ENCODE data around the gene MRPL4.
"Not testable (repeated sequence)": the region's sequence is repeated elsewhere in the genome, so short reads cannot be mapped to it uniquely, and the experiment has no call there.

Gene MRPL4

DNA sequence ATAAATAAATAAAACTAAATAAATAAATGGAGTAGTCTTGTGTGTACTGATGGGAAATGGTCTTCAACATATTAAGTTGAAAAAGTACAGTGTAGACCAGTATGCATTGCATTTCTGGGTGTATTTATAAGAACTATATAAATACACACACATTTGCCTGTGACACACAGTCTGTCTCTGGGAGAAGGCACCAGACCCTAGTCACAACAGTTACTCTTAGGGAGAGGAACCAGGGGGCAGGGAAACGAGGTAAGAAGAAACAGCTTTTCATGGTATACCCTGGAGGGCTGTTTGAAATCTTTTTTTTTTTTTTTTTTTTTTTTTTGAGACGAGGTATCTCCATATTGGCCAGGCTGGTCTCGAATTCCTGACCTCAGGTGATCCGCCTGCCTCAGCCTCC is 18.1 kb upstream of the MRPL4 start:
- Mint-ChIP-seq H3K9me3 (no peaks in the 10 kb centered on the region), H3K36me3 (ENCODE audit: insufficient read depth) (peaks cover 13% of the 10 kb centered on the region), H3K4me3 (no peak overlapping the region), H3K4me1 (peaks cover 19% of the 10 kb centered on the region), H3K27me3 (no peaks in the 10 kb centered on the region), H3K27ac (ENCODE audit: low read depth) (no peak overlapping the region)
- ATAC-seq (replicated peaks; ENCODE audit: extremely low read depth, poor library complexity, severe bottlenecking): no peak
- no peak for DNase-seq (ENCODE audit: low spot score in 2 of 2)

- peak overlapping the region; percentile 94 for H3K4me3 Mint-ChIP-seq
- DNase-seq (ENCODE audit: low spot score in 2 of 2) (no peak), ATAC-seq (replicated peaks; ENCODE audit: extremely low read depth, poor library complexity, severe bottlenecking) (no peak)
- peak overlapping the region; percentile 100 for H3K27ac Mint-ChIP-seq (ENCODE audit: low read depth)
- no peaks in the 10 kb centered on the region for H3K9me3 Mint-ChIP-seq
- peaks cover 11% of the 10 kb centered on the region for H3K36me3 Mint-ChIP-seq (ENCODE audit: insufficient read depth)
- no peaks in the 10 kb centered on the region for H3K27me3 Mint-ChIP-seq
- peaks cover 10% of the 10 kb centered on the region for H3K4me1 Mint-ChIP-seq
These were observed 17.0 kb upstream of the MRPL4 start for GRCh38 chr19:10235003-10235402.

- not testable (repeated sequence) for ATAC-seq (replicated peaks; ENCODE audit: extremely low read depth, poor library complexity, severe bottlenecking); H3K27me3 Mint-ChIP-seq; H3K9me3 Mint-ChIP-seq; H3K36me3 Mint-ChIP-seq (ENCODE audit: insufficient read depth); DNase-seq (ENCODE audit: low spot score in 2 of 2); H3K4me1 Mint-ChIP-seq
- Mint-ChIP-seq H3K4me3 (peak overlapping the region; percentile 94), H3K27ac (ENCODE audit: low read depth) (peak overlapping the region; percentile 100)
These were observed 16.6 kb upstream of the MRPL4 start for GRCh38 chr19:10235409-10235808.

- Mint-ChIP-seq H3K27ac (ENCODE audit: low read depth) (no peak overlapping the region), H3K4me3 (no peak overlapping the region), H3K27me3 (no peaks in the 10 kb centered on the region), H3K4me1 (peaks cover 10% of the 10 kb centered on the region), H3K36me3 (ENCODE audit: insufficient read depth) (peaks cover 1% of the 10 kb centered on the region), H3K9me3 (no peaks in the 10 kb centered on the region)
- ATAC-seq (replicated peaks; ENCODE audit: extremely low read depth, poor library complexity, severe bottlenecking) (no peak), DNase-seq (ENCODE audit: low spot score in 2 of 2) (no peak)
These were observed 14.3 kb upstream of the MRPL4 start for GRCh38 chr19:10237702-10238101.

DNA sequence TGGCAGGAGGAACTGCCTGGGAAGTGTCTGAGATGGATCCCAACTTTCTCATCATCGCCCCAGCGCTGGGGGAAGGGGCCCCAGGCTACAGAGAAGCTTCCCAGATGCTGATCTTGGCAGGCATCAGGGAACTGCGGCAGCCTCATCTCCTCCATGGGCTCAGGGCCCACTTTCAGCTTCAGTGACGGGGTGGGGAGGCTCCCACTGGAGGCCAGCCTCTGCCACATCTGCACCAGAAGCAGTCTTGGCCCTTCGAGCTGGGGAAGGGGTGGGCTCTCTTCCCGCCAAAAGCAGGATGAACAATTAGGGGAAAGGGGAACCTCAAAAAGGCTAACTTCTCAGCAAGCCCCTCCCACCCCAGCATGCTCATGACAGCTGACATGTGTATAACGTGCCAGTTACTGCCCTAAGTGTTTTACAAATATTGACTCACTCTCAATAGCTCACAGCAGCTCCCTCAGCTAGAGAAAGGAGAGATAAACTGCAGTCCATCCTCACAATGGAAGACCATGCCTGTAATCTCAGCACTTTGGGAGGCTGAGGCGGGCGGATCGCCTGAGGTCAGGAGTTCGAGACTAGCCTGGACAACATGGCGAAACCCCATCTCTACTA is 13.7 kb upstream of the MRPL4 start:
- Mint-ChIP-seq H3K9me3 (no peaks in the 10 kb centered on the region), H3K4me3 (no peak overlapping the region), H3K36me3 (ENCODE audit: insufficient read depth) (peaks cover 1% of the 10 kb centered on the region), H3K4me1 (peaks cover 10% of the 10 kb centered on the region), H3K27ac (ENCODE audit: low read depth) (no peak overlapping the region), H3K27me3 (no peaks in the 10 kb centered on the region)
- DNase-seq (ENCODE audit: low spot score in 2 of 2) (no peak), ATAC-seq (replicated peaks; ENCODE audit: extremely low read depth, poor library complexity, severe bottlenecking) (no peak)

DNA sequence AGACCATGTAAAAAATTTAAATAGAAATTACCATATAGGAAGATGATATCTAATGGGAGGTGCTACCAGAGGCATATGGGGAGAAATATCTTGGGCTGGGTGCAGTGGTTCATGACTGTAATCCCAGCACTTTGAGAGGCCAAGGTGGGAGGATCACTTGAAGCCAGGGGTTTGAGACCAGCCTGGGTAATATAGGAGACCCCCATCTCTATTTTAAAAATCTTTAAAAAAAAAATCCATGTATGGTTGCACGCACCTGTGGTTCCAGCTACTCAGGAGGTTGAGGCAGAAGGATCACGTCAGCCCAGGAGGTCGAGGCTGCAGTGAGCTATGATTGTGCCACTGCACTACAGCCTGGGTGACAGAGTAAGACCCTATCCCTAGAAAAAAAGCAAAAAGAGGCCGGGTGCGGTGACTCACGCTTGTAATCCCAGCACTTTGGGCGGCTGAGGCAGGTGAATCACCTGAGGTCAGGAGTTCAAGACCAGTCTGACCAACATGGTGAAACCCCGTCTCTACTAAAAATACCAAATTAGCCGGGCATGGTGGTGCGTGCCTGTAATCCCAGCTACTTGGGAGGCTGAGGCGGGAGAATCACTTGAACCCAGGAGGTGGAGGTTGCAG is 10.1 kb upstream of the MRPL4 start:
- H3K27ac Mint-ChIP-seq (ENCODE audit: low read depth); H3K36me3 Mint-ChIP-seq (ENCODE audit: insufficient read depth); DNase-seq (ENCODE audit: low spot score in 2 of 2); H3K4me3 Mint-ChIP-seq; H3K27me3 Mint-ChIP-seq; H3K4me1 Mint-ChIP-seq; H3K9me3 Mint-ChIP-seq; ATAC-seq (replicated peaks; ENCODE audit: extremely low read depth, poor library complexity, severe bottlenecking): not testable (repeated sequence)

DNA sequence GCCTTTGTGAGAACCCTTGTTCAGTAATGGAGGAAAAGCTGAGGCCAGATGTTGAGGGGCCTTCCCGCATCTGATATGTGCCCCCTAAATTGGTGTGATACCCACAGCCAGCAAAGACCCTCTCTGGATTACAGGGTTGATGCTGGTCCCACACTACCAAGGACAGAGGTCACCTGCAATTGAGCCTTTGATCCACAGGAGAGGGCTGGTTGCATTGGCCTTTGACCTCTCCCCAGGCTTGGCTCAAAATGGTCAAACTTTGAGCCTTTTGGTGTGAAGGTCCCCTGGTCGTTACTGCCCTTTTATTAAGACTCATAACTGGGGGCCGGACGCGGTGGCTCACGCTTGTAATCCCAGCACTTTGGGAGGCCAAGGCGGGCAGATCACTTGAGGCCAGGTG is 8.4 kb upstream of the MRPL4 start:
- DNase-seq (ENCODE audit: low spot score in 2 of 2) (no peak), ATAC-seq (replicated peaks; ENCODE audit: extremely low read depth, poor library complexity, severe bottlenecking) (no peak)
- Mint-ChIP-seq H3K27ac (ENCODE audit: low read depth) (no peak overlapping the region), H3K4me1 (no peaks in the 10 kb centered on the region), H3K27me3 (no peaks in the 10 kb centered on the region), H3K9me3 (no peaks in the 10 kb centered on the region), H3K36me3 (ENCODE audit: insufficient read depth) (no peaks in the 10 kb centered on the region), H3K4me3 (no peak overlapping the region)

GRCh38 chr19:10245189-10245939 is 6.7 kb upstream of the MRPL4 start:
- Mint-ChIP-seq H3K4me3 (no peak overlapping the region), H3K27me3 (no peaks in the 10 kb centered on the region), H3K4me1 (no peaks in the 10 kb centered on the region), H3K36me3 (ENCODE audit: insufficient read depth) (peaks cover 1% of the 10 kb centered on the region), H3K27ac (ENCODE audit: low read depth) (no peak overlapping the region), H3K9me3 (no peaks in the 10 kb centered on the region)
- ATAC-seq (replicated peaks; ENCODE audit: extremely low read depth, poor library complexity, severe bottlenecking) (no peak), DNase-seq (ENCODE audit: low spot score in 2 of 2) (no peak)

- no peak for ATAC-seq (replicated peaks; ENCODE audit: extremely low read depth, poor library complexity, severe bottlenecking)
- Mint-ChIP-seq H3K27ac (ENCODE audit: low read depth) (no peak overlapping the region), H3K36me3 (ENCODE audit: insufficient read depth) (peaks cover 2% of the 10 kb centered on the region), H3K4me1 (no peaks in the 10 kb centered on the region), H3K27me3 (no peaks in the 10 kb centered on the region), H3K4me3 (no peak overlapping the region), H3K9me3 (no peaks in the 10 kb centered on the region)
- DNase-seq (ENCODE audit: low spot score in 2 of 2): no peak
These were observed 5.5 kb upstream of the MRPL4 start for GRCh38 chr19:10246511-10246910.

DNA sequence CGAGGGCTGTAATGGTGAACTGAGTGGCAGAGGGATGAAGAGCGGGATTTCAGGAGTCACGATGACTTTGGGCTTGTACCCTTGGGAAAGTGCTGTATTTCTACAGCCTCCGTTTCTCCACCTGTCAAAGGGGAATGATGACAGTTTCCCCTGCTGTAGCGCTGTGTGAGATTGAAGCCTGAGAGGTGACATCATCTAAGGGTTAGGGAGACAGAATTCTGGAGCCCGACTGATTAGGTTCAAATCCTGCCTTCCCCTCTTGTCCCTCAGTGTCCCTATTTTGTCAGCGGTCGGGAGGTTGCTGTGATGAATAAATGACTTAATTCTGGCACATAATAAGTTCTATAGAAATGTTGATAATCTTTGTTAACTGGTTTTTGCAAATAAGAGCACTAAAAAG is 693 bp downstream of the MRPL4 start:
- no peaks in the 10 kb centered on the region for H3K9me3 Mint-ChIP-seq
- H3K4me3 Mint-ChIP-seq: peak overlapping the region; percentile 97
- DNase-seq (ENCODE audit: low spot score in 2 of 2): no peak
- H3K4me1 Mint-ChIP-seq: peaks cover 13% of the 10 kb centered on the region
- peaks cover 30% of the 10 kb centered on the region for H3K36me3 Mint-ChIP-seq (ENCODE audit: insufficient read depth)
- ATAC-seq (replicated peaks; ENCODE audit: extremely low read depth, poor library complexity, severe bottlenecking): no peak
- peak overlapping the region; percentile 97 for H3K27ac Mint-ChIP-seq (ENCODE audit: low read depth)
- H3K27me3 Mint-ChIP-seq: no peaks in the 10 kb centered on the region

DNA sequence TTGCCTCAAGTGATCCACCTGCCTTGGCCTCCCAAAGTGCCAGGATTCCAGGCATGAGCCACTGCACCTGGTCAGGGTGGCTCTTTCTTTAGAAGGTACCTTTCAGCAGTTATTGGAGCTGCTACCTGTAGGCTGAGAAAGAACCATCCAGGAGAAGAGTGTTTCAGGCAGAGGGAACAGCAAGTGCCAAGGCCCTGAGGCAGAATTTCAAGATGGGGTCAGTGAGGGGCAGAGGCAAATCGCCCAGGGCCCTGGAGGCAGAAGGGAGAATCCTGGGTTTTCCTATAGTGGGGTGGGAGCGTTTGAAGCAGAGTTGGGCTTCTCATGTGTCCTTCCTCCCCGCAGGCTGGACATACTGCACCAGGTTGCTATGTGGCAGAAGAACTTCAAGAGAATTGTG is 2.2 kb downstream of the MRPL4 start:
- no peaks in the 10 kb centered on the region for H3K27me3 Mint-ChIP-seq
- peaks cover 35% of the 10 kb centered on the region for H3K36me3 Mint-ChIP-seq (ENCODE audit: insufficient read depth)
- ATAC-seq (replicated peaks; ENCODE audit: extremely low read depth, poor library complexity, severe bottlenecking): no peak
- no peaks in the 10 kb centered on the region for H3K9me3 Mint-ChIP-seq
- H3K4me3 Mint-ChIP-seq: no peak overlapping the region
- DNase-seq (ENCODE audit: low spot score in 2 of 2): no peak
- peaks cover 13% of the 10 kb centered on the region for H3K4me1 Mint-ChIP-seq
- no peak overlapping the region for H3K27ac Mint-ChIP-seq (ENCODE audit: low read depth)

- no peaks in the 10 kb centered on the region for H3K27me3 Mint-ChIP-seq
- no peaks in the 10 kb centered on the region for H3K9me3 Mint-ChIP-seq
- H3K4me1 Mint-ChIP-seq: peaks cover 13% of the 10 kb centered on the region
- peaks cover 33% of the 10 kb centered on the region for H3K36me3 Mint-ChIP-seq (ENCODE audit: insufficient read depth)
- ATAC-seq (replicated peaks; ENCODE audit: extremely low read depth, poor library complexity, severe bottlenecking) (no peak), DNase-seq (ENCODE audit: low spot score in 2 of 2) (no peak)
- H3K4me3 Mint-ChIP-seq: no peak overlapping the region
- no peak overlapping the region for H3K27ac Mint-ChIP-seq (ENCODE audit: low read depth)
These were observed 3.3 kb downstream of the MRPL4 start for GRCh38 chr19:10255358-10255757.

GRCh38 chr19:10256551-10256950 is 4.5 kb downstream of the MRPL4 start:
- H3K9me3 Mint-ChIP-seq: no peaks in the 10 kb centered on the region
- no peak overlapping the region for H3K27ac Mint-ChIP-seq (ENCODE audit: low read depth)
- no peaks in the 10 kb centered on the region for H3K27me3 Mint-ChIP-seq
- H3K4me3 Mint-ChIP-seq: no peak overlapping the region
- no peak for DNase-seq (ENCODE audit: low spot score in 2 of 2)
- ATAC-seq (replicated peaks; ENCODE audit: extremely low read depth, poor library complexity, severe bottlenecking): no peak
- peaks cover 32% of the 10 kb centered on the region for H3K36me3 Mint-ChIP-seq (ENCODE audit: insufficient read depth)
- peaks cover 12% of the 10 kb centered on the region for H3K4me1 Mint-ChIP-seq
